Epithelial cell of proximal tubule (primary cell): ENCODE results near the gene NUP210L. TPM values are rescaled to one million over a fixed set of nuclear protein-coding genes. Genes with fewer than 3 reads are reported as not detected.
"Not testable (repeated sequence)": the region's sequence is repeated elsewhere in the genome, so short reads cannot be mapped to it uniquely, and the experiment has no call there.

ENCODE experiments used
- DNase-seq: peaks from one replicate; pipeline ENCODE4 v3.0.0-alpha.2; 2011; ENCODE audit warnings: low read depth
- H3K4me3 ChIP-seq: 2 replicates; pipeline ENCODE4 v1.5.1; 2011; ENCODE audit warnings: low read depth, mild to moderate bottlenecking, low read length
- CTCF ChIP-seq: conservative IDR thresholded peaks from 2 replicates; pipeline ENCODE4 v1.5.1; 2012; ENCODE audit warnings: low read depth, mild to moderate bottlenecking, low read length
- total RNA-seq: library from RNA; depleted of rRNA; stranded (reverse); fragments of >200 nt; gene quantifications from 2 replicates; pipeline ENCODE4 v1.2.3, GENCODE V29; 2015

NUP210L gene
- total RNA-seq, 1 donor from 2014 or later: not detected

GRCh38 chr1:153984123-153984894 lies 170.6 kb downstream of the NUP210L start:
- H3K4me3 ChIP-seq: peak overlapping the region; percentile 77
- no peak for DNase-seq
- TF ChIP-seq CTCF: no peak

GRCh38 chr1:153981735-153982134 lies 173.1 kb downstream of the NUP210L start:
- not testable (repeated sequence) for DNase-seq, H3K4me3 ChIP-seq

- H3K4me3 ChIP-seq, DNase-seq: not testable (repeated sequence)
Observed at GRCh38 chr1:153979091-153979490, 175.8 kb downstream of the NUP210L start.

GRCh38 chr1:153978274-153978909 lies 176.5 kb downstream of the NUP210L start:
- no peak for TF ChIP-seq CTCF
- DNase-seq: no peak
- peak overlapping the region; percentile 85 for H3K4me3 ChIP-seq

GRCh38 chr1:153977250-153978240 lies 177.3 kb downstream of the NUP210L start, which contains the start of gene JTB:
JTB (minus strand) TSS chr1:153977674; CDS start chr1:153977252, 422 bp downstream.
- no peak for DNase-seq

GRCh38 chr1:153976819-153977249 lies 178.0 kb downstream of the NUP210L start:
- H3K4me3 ChIP-seq: peak overlapping the region; percentile 85
- no peak for TF ChIP-seq CTCF
- no peak for DNase-seq

More at GRCh38 chr1:153977250-153978240, 177.3 kb downstream of the NUP210L start, which contains the start of gene JTB:
- no peak for TF ChIP-seq CTCF
- H3K4me3 ChIP-seq: peak within 1 kb of the TSS; percentile 85

- no peak overlapping the region for H3K4me3 ChIP-seq
- TF ChIP-seq CTCF: no peak
- no peak for DNase-seq
Observed at GRCh38 chr1:153973525-153973924, 181.3 kb downstream of the NUP210L start.
